ACHN (cell line): ENCODE measurements around the gene GPR78.
A peak's percentile ranks its signal among the peaks of the same experiment; 100 is the strongest.
"Not testable (repeated sequence)": the region's sequence is repeated elsewhere in the genome, so short reads cannot be mapped to it uniquely, and the experiment has no call there.

Experiments
- DNase-seq: peaks from one replicate; pipeline ENCODE4 v3.0.0-alpha.2; 2015
- in situ Hi-C: cut with HindIII; loops from 2 replicates; pipeline ENCODE4 v1.10.0; 2017; ENCODE audit warnings: low sequenced_read_pairs, low pct_ligation_motif_present, low pct_unique_long_range_greater_than_20kb

Gene GPR78

GRCh38 chr4:8607603-8608481 lies 27.6 kb downstream of the GPR78 start:
- in situ Hi-C loops: no loop called here
- DNase-seq: peak; percentile 17

DNA sequence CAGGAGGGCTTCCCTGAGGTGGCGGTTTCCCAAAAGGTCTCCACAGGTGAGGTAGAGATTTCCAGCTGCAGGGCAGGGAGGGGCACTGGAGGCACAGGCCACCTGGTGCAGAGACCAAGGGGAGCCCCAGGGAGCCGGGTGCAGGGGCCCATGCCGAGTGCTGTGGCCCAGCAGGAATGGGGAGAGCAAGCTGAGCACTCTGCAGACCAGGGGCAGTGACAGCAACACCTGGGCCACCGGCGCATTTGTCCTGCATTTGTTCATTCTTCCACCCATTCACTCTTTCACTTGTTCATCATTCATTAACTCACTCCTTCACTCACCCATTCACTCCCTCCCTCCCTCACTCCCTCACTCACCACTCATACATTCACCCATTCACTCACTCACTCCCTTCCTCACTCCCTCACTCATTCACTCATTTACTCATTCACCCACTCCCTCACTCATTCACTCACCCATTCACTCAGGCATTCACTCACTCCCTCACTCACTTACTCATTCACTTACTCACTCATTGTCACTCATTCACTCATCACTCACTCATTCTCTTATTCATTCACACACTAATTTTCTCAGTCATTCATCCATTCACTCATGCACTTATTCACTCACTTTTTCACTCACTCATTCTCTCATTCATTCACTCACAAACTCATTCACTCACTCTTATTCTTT lies 28.7 kb downstream of the GPR78 start:
- DNase-seq: no peak
- in situ Hi-C loops: no loop called here

- in situ Hi-C loops: no loop called here
- DNase-seq: no peak
Observed at GRCh38 chr4:8609406-8609805, 29.2 kb downstream of the GPR78 start.

DNA sequence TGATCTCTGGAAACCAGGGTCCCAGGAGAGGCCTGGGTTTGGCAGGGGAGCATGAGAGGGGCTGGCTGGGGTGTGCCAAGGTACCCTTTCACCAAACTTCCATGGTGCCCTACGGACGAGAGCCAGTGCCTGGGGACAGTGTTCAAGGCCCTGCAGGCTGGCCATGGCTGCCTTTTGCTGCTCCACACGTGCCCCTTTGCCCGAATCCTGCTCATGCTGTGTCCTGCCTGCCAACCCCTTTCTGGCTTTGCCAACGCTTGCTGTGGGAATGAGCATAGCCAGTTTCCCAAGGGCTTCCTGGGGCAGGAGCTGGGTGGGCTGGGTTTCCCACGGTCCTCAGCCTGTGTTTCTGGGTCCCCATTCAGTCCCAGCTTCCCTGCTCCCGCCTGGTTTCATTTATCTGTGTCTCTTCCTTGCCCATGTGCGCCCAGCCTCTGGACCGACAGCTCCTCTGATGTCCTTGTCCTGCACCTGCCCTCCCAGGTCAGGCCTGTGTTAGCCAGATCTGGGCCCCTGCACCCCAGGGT lies 29.7 kb downstream of the GPR78 start:
- in situ Hi-C loops: no loop called here
- no peak for DNase-seq

DNA sequence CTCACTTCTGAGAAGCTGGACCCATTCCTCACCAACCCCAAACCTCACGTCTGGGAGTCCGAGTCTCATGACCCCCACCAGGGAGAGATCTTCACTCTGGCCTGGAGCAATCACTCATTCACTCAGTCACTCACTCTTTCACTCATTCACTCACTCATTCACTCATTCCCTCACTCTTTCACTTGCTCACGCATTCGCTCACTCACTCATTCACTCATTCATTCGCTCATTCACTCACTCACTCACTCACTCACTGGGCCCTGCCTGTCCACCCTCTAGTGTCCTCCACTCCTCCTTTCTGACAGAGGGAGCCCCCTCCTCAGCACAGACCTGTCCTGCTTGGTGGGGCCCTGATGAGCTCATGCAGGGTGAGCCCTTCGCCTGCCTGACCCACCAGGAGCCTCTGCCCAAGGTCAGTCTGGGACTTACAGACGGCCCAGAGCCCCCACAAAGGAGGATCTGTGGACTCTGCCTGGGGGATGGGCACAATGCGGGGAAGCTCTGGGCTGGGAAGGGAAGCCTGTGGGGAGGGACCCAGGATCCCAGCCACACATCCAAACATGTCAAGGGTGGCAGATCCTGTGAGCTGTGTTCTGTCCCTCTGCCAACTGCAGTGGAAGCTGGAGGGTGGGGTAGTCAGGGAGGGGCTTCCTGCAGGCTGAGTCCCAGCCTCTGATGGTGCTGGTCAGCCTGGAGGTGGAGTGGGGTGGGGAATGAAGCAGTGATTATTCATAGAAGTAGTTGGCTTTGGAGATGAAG lies 30.8 kb downstream of the GPR78 start:
- DNase-seq: no peak
- in situ Hi-C loops: no loop called here

DNA sequence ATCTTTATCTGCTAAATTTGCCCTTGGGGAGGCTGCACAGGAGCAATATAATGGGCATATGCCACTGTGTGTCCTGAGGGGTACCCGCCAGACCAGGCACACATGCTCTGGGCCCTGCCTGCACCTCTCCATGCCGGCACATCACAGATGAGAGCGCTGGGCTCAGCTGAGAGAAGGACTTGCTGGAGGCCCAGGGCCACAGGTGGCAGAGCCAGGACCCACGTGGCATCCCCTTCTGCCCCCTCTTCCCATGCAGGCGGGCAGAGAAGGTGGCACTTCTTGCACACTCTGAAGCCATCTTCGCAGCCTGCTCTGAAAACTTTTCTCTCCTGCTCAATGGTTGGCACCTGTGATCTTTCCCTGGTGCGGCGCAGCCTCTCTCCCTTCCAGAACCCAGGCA lies 32.5 kb downstream of the GPR78 start:
- DNase-seq: no peak
- in situ Hi-C loops: no loop called here

- in situ Hi-C loops: no loop called here
- no peak for DNase-seq
Observed at GRCh38 chr4:8613421-8614364, 33.5 kb downstream of the GPR78 start.

- in situ Hi-C loops: no loop called here
Observed at GRCh38 chr4:8614365-8615193, 34.4 kb downstream of the GPR78 start.

GRCh38 chr4:8615366-8615765 lies 35.2 kb downstream of the GPR78 start:
- in situ Hi-C loops: no loop called here
- DNase-seq: no peak

More at GRCh38 chr4:8614365-8615193, 34.4 kb downstream of the GPR78 start:
- no peak for DNase-seq

GRCh38 chr4:8615921-8616787 lies 36.0 kb downstream of the GPR78 start:
- DNase-seq: no peak
- in situ Hi-C loops: no loop called here

DNA sequence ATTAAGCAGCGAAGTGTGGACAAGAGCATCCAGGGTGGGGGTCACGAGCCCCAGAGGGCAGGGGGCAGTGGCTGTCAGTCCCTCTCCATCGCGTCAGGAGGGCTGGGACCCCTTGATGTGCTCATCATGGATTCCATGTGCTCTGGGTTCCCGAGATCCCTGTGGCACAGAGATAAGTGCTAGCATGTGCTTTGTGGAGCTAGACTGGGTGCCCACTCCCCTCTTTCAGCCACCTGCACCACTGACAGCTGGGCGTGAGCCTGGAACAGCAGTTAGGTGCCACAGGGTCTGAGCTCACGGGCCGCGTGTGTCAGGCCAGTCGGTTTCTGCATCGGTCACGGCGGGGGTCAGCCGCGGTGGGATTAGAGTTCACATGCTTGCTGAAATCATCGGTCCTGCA lies 36.6 kb downstream of the GPR78 start:
- in situ Hi-C loops: no loop called here

DNA sequence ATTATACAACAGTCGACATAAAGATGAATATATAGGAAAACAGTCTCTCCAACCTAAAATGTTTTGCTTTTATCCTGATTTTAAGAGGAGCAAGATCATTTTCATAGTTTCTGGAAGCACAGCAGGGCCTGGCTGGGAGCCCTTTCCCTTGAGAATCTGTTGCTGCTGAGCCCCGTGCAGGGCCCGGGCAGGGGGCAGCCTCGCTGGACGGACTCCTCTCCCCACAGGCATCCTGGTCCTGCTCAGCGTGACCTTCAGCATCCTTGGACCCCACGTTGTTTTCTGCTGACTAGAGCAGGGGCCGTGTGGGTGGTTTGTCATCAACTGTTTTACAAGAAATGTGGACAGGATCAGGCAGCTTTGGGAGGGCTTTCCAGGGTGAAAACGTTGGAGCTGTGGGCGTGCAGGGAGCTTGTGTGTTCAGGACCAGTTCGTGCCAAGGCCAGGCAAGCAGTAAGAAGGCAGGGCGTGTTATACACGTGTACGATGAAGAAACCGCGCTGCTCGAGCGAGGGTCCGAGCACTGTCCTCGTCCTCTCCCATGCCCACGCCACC lies 37.4 kb downstream of the GPR78 start:
- in situ Hi-C loops: no loop called here
- DNase-seq: no peak

More for the DNA sequence above, 36.6 kb downstream of the GPR78 start:
- DNase-seq: no peak

- no peak for DNase-seq
- in situ Hi-C loops: no loop called here
Observed at GRCh38 chr4:8618421-8618820, 38.2 kb downstream of the GPR78 start.

DNA sequence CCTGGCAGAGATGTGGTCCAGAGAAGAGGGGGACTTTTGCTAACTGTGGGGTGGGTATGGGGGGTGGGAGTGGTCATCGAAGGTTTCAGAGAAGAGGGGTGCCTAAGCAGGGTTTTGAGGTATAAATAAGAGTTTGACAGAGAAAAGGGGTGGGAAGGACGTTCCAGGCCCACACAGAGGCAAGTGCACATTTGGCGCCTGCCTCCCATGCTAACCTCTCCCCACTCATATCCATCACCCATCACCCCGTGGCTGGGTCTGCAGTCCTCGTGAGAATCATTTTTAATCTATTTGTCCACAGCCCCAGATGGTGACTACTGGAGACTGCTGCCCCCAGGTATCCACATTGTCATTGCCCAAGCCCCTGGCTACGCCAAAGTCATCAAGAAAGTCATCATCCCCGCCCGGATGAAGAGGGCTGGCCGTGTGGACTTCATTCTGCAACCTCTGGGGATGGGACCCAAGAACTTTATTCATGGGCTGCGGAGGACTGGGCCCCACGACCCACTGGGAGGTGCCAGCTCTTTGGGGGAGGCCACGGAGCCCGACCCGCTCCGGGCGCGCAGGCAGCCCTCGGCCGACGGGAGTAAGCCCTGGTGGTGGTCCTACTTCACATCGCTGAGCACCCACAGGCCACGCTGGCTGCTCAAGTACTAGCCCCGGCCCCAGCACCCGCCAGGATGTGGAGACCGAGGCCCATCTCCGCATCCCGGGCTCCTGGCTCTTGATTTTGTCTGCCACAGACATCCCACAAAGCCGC lies 38.9 kb downstream of the GPR78 start:
- in situ Hi-C loops: no loop called here

DNA sequence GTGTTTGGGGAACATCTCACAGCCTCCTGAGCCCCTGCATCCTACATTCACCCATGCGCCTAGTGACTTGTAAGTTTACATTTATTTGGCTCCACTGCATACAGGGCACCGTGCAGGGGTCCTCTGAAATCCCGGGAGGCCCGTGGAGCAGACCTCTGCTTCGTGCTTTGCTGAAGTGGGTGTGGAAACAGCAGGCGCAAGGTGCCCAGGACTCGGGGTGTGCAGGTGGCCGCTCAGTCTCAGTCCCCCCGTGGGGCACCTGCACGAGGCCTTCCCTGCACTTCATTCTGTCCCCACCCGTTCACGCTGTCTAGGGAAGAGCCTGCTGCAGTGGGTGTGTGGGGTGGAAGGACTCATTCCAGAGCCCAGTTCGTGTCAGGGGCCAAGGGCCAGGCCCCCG lies 40.9 kb downstream of the GPR78 start:
- in situ Hi-C loops: not testable (repeated sequence)

More for the DNA sequence above, 38.9 kb downstream of the GPR78 start:
- DNase-seq: no peak

More for the DNA sequence above, 40.9 kb downstream of the GPR78 start:
- DNase-seq: not testable (repeated sequence)
